Caco-2 (cell line): ENCODE results near the gene GFPT1. TPM values are rescaled to one million over a fixed set of nuclear protein-coding genes. Genes with fewer than 3 reads are reported as not detected.

Source experiments
- BruUV-seq: library from RNA; stranded (reverse); fragments of 400-500 nt; replicated peaks from 2 replicates; lab custom pipeline; 2021; lab: Mats Ljungman, UMichigan
- CTCF ChIA-PET: fragments of 300-600 bp; sonication (Branson Sonifier 250); formaldehyde crosslinking; loops from one replicate; lab custom pipeline; 2022; ENCODE audit warnings: antibody characterized with exemption; lab: Charles Lee
- POLR2A ChIA-PET: fragments of 300-600 bp; sonication (Branson Sonifier 250); formaldehyde crosslinking; loops from one replicate; lab custom pipeline; 2022; ENCODE audit warnings: antibody characterized with exemption; lab: Charles Lee
- DNase-seq, 2 experiments: peaks; one replicate each; pipeline versions ENCODE4 v3.0.0 to v3.0.0-alpha.2; 2020 to 2022
- H3K27me3 ChIP-seq: replicated peaks from 2 replicates; pipeline ENCODE4 v1.6.0; 2011; ENCODE audit warnings: low read length; ENCODE audit not compliant: control insufficient read depth, insufficient read depth
- H3K36me3 ChIP-seq: 2 replicates; pipeline ENCODE4 v1.5.1; 2011; ENCODE audit warnings: low read length; ENCODE audit not compliant: control insufficient read depth, insufficient read depth
- H3K4me1 ChIP-seq: fragments of 250-450 bp; sonication (Bioruptor Pico); 2 replicates; pipeline ENCODE4 v1.5.1; 2020; ENCODE audit warnings: mild to moderate bottlenecking
- H3K4me3 ChIP-seq: 2 replicates; pipeline ENCODE4 v1.5.1; 2011; ENCODE audit warnings: low read depth, mild to moderate bottlenecking, control low read depth, low read length
- H3K9me3 ChIP-seq: fragments of 250-450 bp; sonication (Bioruptor Pico); 2 replicates; pipeline ENCODE4 v1.5.1; 2020; ENCODE audit warnings: mild to moderate bottlenecking, moderate library complexity
- H3K27ac Mint-ChIP-seq: one replicate; pipeline ENCODE4 v1.8.0; 2022; ENCODE audit warnings: mixed read lengths; ENCODE audit not compliant: unreplicated experiment
- H3K27me3 Mint-ChIP-seq: one replicate; pipeline ENCODE4 v1.8.0; 2022; ENCODE audit warnings: mixed read lengths; ENCODE audit not compliant: insufficient read depth, unreplicated experiment
- H3K36me3 Mint-ChIP-seq: one replicate; pipeline ENCODE4 v1.8.0; 2022; ENCODE audit warnings: mild to moderate bottlenecking, mixed read lengths; ENCODE audit not compliant: insufficient read depth, unreplicated experiment
- H3K4me1 Mint-ChIP-seq: one replicate; pipeline ENCODE4 v1.8.0; 2022; ENCODE audit warnings: low read depth, mixed read lengths; ENCODE audit not compliant: unreplicated experiment
- H3K4me3 Mint-ChIP-seq: one replicate; pipeline ENCODE4 v1.8.0; 2022; ENCODE audit warnings: mild to moderate bottlenecking, moderate library complexity, mixed read lengths; ENCODE audit not compliant: unreplicated experiment
- H3K9me3 Mint-ChIP-seq: one replicate; pipeline ENCODE4 v1.8.0; 2022; ENCODE audit warnings: mixed read lengths; ENCODE audit not compliant: unreplicated experiment
- CTCF ChIP-seq, 2 experiments: fragments of 200-600 bp in 1 of 2; IDR thresholded peaks; 1 replicate in 1 of 2; 2 replicates in 1 of 2; pipeline versions ENCODE4 v1.5.1 to v1.8.0; 2011 to 2022; ENCODE audit warnings: antibody characterized with exemption in 1 of 2, control low read depth in 1 of 2, inconsistent platforms in 1 of 2, low read depth in 1 of 2, low read length in 1 of 2, mild to moderate bottlenecking in 1 of 2, moderate library complexity in 1 of 2; ENCODE audit not compliant: insufficient read depth in 1 of 2, severe bottlenecking in 1 of 2, unreplicated experiment in 1 of 2
- intact Hi-C: fragments of 100-400 bp; cut with micrococcal nuclease; formaldehyde crosslinking; loops from one replicate; pipeline ENCODE4 v1.10.0; 2022; ENCODE audit not compliant: unreplicated experiment
- total RNA-seq: library from RNA; stranded (reverse); gene quantifications from 2 replicates; pipeline ENCODE4 v1.2.3, GENCODE V29; 2022

Gene GFPT1
- total RNA-seq, 1 experiment from 2014 or later, result 129 TPM

GRCh38 chr2:69405306-69405705, 18.3 kb upstream of the GFPT1 start:
- no TSS peak for BruUV-seq
- no peak overlapping the region for H3K4me3 Mint-ChIP-seq
- no peaks in the 10 kb centered on the region for H3K4me1 ChIP-seq
- no peaks in the 10 kb centered on the region for H3K36me3 ChIP-seq
- H3K36me3 Mint-ChIP-seq, result peaks cover 66% of the 10 kb centered on the region
- ChIA-PET CTCF (no interaction called here), POLR2A (no interaction called here)
- H3K27me3 Mint-ChIP-seq, result no peaks in the 10 kb centered on the region
- no peak for TF ChIP-seq CTCF (IDR thresholded peaks at IDR 0.05; ENCODE audit: insufficient read depth in 1 of 2, low read depth in 1 of 2, low read length in 1 of 2, severe bottlenecking in 1 of 2, unreplicated experiment in 1 of 2)
- intact Hi-C loops, result no loop called here
- no peak overlapping the region for H3K4me3 ChIP-seq
- no peak for DNase-seq
- no peak overlapping the region for H3K27ac Mint-ChIP-seq
- no peaks in the 10 kb centered on the region for H3K4me1 Mint-ChIP-seq
- H3K9me3 ChIP-seq, result peaks cover 4% of the 10 kb centered on the region; the same call in 1 of the 2 replicates
- no peaks in the 10 kb centered on the region for H3K27me3 ChIP-seq
- H3K9me3 Mint-ChIP-seq, result peaks cover 25% of the 10 kb centered on the region

GRCh38 chr2:69400121-69400520, 13.1 kb upstream of the GFPT1 start:
- Histone ChIP-seq H3K36me3 (no peaks in the 10 kb centered on the region), H3K4me1 (peaks cover 11% of the 10 kb centered on the region), H3K27me3 (no peaks in the 10 kb centered on the region), H3K4me3 (no peak overlapping the region), H3K9me3 (peaks cover 4% of the 10 kb centered on the region; the same call in 1 of the 2 replicates)
- Mint-ChIP-seq H3K27me3 (no peaks in the 10 kb centered on the region), H3K27ac (no peak overlapping the region), H3K9me3 (peaks cover 19% of the 10 kb centered on the region), H3K4me1 (no peaks in the 10 kb centered on the region), H3K36me3 (peaks cover 67% of the 10 kb centered on the region), H3K4me3 (no peak overlapping the region)
- CTCF ChIA-PET, result no interaction called here
- no TSS peak for BruUV-seq
- intact Hi-C loops, result no loop called here
- TF ChIP-seq CTCF (IDR thresholded peaks at IDR 0.05; ENCODE audit: insufficient read depth in 1 of 2, low read depth in 1 of 2, low read length in 1 of 2, severe bottlenecking in 1 of 2, unreplicated experiment in 1 of 2), result no peak
- POLR2A ChIA-PET, result no interaction called here
- no peak for DNase-seq

GRCh38 chr2:69397234-69397633, 10.2 kb upstream of the GFPT1 start:
- ChIA-PET POLR2A (interaction anchor here (0.5 to 1.0 kb wide), 3 partner anchors 9 to 517 kb away, joined by 3 to 4 read pairs (median 3); partner anchors contain the start of gene NFU1), CTCF (interaction anchor here (0.7 to 1.0 kb wide), 3 partner anchors 11 to 153 kb away, joined by 3 to 6 read pairs (median 3); no protein-coding TSS in a partner anchor)
- Mint-ChIP-seq H3K27me3 (no peaks in the 10 kb centered on the region), H3K36me3 (peaks cover 47% of the 10 kb centered on the region), H3K4me3 (no peak overlapping the region), H3K4me1 (no peaks in the 10 kb centered on the region), H3K27ac (no peak overlapping the region), H3K9me3 (no peaks in the 10 kb centered on the region)
- intact Hi-C loops, result loop anchor here (1.0 kb wide), 1 partner anchor 10 kb away; the partner anchor contains the start of gene GFPT1
- no peak for TF ChIP-seq CTCF (IDR thresholded peaks at IDR 0.05; ENCODE audit: insufficient read depth in 1 of 2, low read depth in 1 of 2, low read length in 1 of 2, severe bottlenecking in 1 of 2, unreplicated experiment in 1 of 2)
- no peak overlapping the region for H3K4me3 ChIP-seq
- no peaks in the 10 kb centered on the region for H3K36me3 ChIP-seq
- no peaks in the 10 kb centered on the region for H3K27me3 ChIP-seq
- BruUV-seq, result no TSS peak
- peaks cover 11% of the 10 kb centered on the region for H3K4me1 ChIP-seq
- no peaks in the 10 kb centered on the region for H3K9me3 ChIP-seq
- no peak for DNase-seq
